GM18502 (cell line): Measurements from ENCODE around the gene PPP3R1.

Experiments used
- ATAC-seq: cut with Tn5 transposase; IDR thresholded peaks from one replicate; pipeline ENCODE4 v1.9.1; 2021; ENCODE audit warnings: mild to moderate bottlenecking; ENCODE audit not compliant: unreplicated experiment, poor library complexity

PPP3R1 gene

GRCh38 chr2:68252400-68253218 lies at the start of gene PPP3R1:
TSS of gene PPP3R1 (minus strand) at chr2:68252532. CDS start at chr2:68252127, 405 bp downstream.
- ATAC-seq, result peak; percentile 82

GRCh38 chr2:68295516-68295915 lies 43.2 kb upstream of the PPP3R1 start:
- ATAC-seq, result peak; percentile 79

- no peak for ATAC-seq
Measured at GRCh38 chr2:68294913-68295312, 42.6 kb upstream of the PPP3R1 start.

- no peak for ATAC-seq
Measured at GRCh38 chr2:68294187-68294586, 41.9 kb upstream of the PPP3R1 start.

GRCh38 chr2:68293755-68294154 lies 41.4 kb upstream of the PPP3R1 start:
- ATAC-seq, result no peak

GRCh38 chr2:68293024-68293423 lies 40.7 kb upstream of the PPP3R1 start:
- ATAC-seq, result no peak

GRCh38 chr2:68292108-68292710 lies 39.9 kb upstream of the PPP3R1 start:
- peak; percentile 75 for ATAC-seq

GRCh38 chr2:68291314-68291713 lies 39.0 kb upstream of the PPP3R1 start:
- no peak for ATAC-seq

- ATAC-seq, result no peak
Measured at GRCh38 chr2:68290901-68291300, 38.6 kb upstream of the PPP3R1 start.

- ATAC-seq, result no peak
Measured at GRCh38 chr2:68287580-68288441, 35.5 kb upstream of the PPP3R1 start.

- ATAC-seq, result no peak
Measured at GRCh38 chr2:68284896-68285295, 32.6 kb upstream of the PPP3R1 start.

- ATAC-seq, result no peak
Measured at GRCh38 chr2:68283419-68283812, 31.1 kb upstream of the PPP3R1 start.

GRCh38 chr2:68282811-68283418 lies 30.6 kb upstream of the PPP3R1 start:
- ATAC-seq, result no peak

- no peak for ATAC-seq
Measured at GRCh38 chr2:68280796-68281195, 28.5 kb upstream of the PPP3R1 start.

GRCh38 chr2:68280348-68280747 lies 28.0 kb upstream of the PPP3R1 start:
- ATAC-seq, result no peak

GRCh38 chr2:68279691-68280090 lies 27.4 kb upstream of the PPP3R1 start:
- ATAC-seq, result no peak

- no peak for ATAC-seq
Measured at GRCh38 chr2:68278169-68278568, 25.8 kb upstream of the PPP3R1 start.

GRCh38 chr2:68274022-68274421 lies 21.7 kb upstream of the PPP3R1 start:
- ATAC-seq, result no peak

- no peak for ATAC-seq
Measured at GRCh38 chr2:68272246-68272994, 20.1 kb upstream of the PPP3R1 start.

GRCh38 chr2:68266655-68267054 lies 14.3 kb upstream of the PPP3R1 start:
- no peak for ATAC-seq
